Activated naive CD4-positive, alpha-beta T cell treated with anti-CD3 and anti-CD28 coated beads for 36 hours (primary cell): Measurements from ENCODE around the gene SLC16A13. TPM values are rescaled to one million over a fixed set of nuclear protein-coding genes. Genes with fewer than 3 reads are reported as not detected.
"Not testable (repeated sequence)": the region's sequence is repeated elsewhere in the genome, so short reads cannot be mapped to it uniquely, and the experiment has no call there.

Source experiments
- CTCF ChIA-PET: fragments of 350-600 bp; sonication (Branson Sonifier 250); formaldehyde crosslinking; loops from one replicate; lab custom pipeline; 2021; ENCODE audit warnings: antibody characterized with exemption; lab: Charles Lee
- DNase-seq: peaks from one replicate; pipeline ENCODE4 v3.0.0-alpha.2; 2020
- H3K27ac Mint-ChIP-seq: one replicate; pipeline ENCODE4 v1.8.0; 2021; ENCODE audit warnings: mild to moderate bottlenecking, mixed read lengths
- H3K27me3 Mint-ChIP-seq: one replicate; pipeline ENCODE4 v1.8.0; 2021; ENCODE audit warnings: low read depth, mixed read lengths
- H3K36me3 Mint-ChIP-seq: one replicate; pipeline ENCODE4 v1.8.0; 2021; ENCODE audit warnings: low read depth, mixed read lengths
- H3K4me1 Mint-ChIP-seq: one replicate; pipeline ENCODE4 v1.8.0; 2021; ENCODE audit warnings: low read depth, mixed read lengths
- H3K4me3 Mint-ChIP-seq: one replicate; pipeline ENCODE4 v1.8.0; 2021; ENCODE audit warnings: mild to moderate bottlenecking, moderate library complexity, mixed read lengths
- H3K9me3 Mint-ChIP-seq: one replicate; pipeline ENCODE4 v1.8.0; 2021; ENCODE audit warnings: mixed read lengths
- intact Hi-C: fragments of 100-400 bp; cut with micrococcal nuclease; formaldehyde crosslinking; loops from one replicate; pipeline ENCODE4 v1.15.1; 2023
- total RNA-seq, 2 experiments: library from RNA; stranded (reverse); gene quantifications; one replicate each; pipeline ENCODE4 v1.2.3, GENCODE V29; 2021

Gene SLC16A13
- total RNA-seq, 2 experiments from 2014 or later = 4.1 to 5.3 TPM

DNA sequence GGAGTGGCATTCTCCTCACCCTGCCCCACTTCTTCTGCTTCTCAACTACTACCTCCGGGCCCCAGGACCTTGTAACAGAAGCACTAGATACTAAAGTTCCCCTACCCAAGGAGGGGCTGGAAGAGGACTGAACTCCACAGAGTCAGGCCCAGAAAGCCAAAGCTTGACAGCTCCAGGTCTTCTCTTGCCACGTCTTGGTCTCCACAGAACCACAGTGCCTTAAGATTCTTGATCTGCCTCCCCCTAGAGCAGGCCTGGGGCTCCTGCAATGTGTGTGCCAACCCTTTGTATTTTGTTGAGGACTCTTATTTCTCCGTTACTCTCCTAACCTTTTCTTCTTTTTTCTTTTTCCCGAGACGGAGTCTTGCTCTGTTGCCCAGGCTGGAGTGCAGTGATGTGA, 4.0 kb downstream of the SLC16A13 start:
- H3K9me3 Mint-ChIP-seq = no peaks in the 10 kb centered on the region
- intact Hi-C loops = loop anchor here (10.0 kb wide), 1 partner anchor 535 kb away; the partner anchor contains the start of gene CD68
- DNase-seq = no peak
- peaks cover 3% of the 10 kb centered on the region for H3K36me3 Mint-ChIP-seq
- CTCF ChIA-PET = interaction anchor here (5.7 kb wide), 1 partner anchor 17 kb away, joined by 37 read pairs; the partner anchor contains the start of gene BCL6B
- no peak overlapping the region for H3K27ac Mint-ChIP-seq
- no peaks in the 10 kb centered on the region for H3K27me3 Mint-ChIP-seq
- no peak overlapping the region for H3K4me3 Mint-ChIP-seq
- peaks cover 40% of the 10 kb centered on the region for H3K4me1 Mint-ChIP-seq

DNA sequence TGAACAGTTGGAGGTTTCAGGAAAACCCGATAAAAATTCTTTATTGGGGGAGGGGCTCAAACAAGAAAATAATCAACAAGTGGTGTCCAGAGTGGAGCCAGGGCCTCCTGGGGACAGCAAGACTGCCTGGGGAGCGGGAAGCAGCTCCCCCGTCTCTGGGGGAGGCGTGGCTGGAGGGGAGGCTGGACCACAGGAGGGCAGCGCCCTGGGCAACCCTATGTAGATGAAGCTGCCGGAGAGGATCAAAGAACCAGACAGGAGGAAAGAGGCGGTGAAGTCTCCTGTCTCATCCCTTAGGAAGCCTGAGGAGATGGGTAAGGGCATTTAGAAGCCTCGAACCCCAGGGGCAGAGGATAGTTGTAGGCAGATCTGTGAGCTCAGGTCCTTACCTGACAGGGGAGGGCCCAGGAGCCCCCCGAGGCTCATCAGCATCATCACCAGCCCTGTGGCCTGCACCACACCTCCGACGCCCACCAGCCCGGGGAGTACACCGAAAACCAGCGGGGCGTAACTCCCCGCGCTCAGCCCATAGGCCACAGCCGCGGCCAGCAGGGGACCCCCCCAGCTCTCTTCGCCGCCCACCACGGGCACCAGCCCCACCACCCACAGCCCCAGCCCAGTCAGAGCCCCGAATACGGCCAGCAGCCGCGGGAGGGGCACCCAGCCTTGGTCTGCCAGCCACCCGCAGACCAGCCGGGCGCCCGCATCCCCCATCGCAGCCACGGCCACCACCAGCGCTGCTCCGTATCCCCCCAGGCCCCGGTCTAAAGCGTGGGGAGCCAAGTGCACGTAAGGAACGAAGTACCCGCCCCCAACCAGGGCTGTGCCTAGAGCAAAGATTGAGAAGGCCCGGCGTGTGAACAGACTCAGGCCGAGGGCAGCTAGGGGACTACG, 6.0 kb downstream of the SLC16A13 start:
- H3K36me3 Mint-ChIP-seq = no peaks in the 10 kb centered on the region
- intact Hi-C loops = loop anchor here (10.0 kb wide), 1 partner anchor 533 kb away; the partner anchor contains the start of gene CD68
- no peak for DNase-seq
- peaks cover 45% of the 10 kb centered on the region for H3K4me1 Mint-ChIP-seq
- H3K9me3 Mint-ChIP-seq = no peaks in the 10 kb centered on the region
- no peaks in the 10 kb centered on the region for H3K27me3 Mint-ChIP-seq
- H3K4me3 Mint-ChIP-seq = peak overlapping the region; percentile 70
- CTCF ChIA-PET = interaction anchor here (0.6 to 1.5 kb wide), 2 partner anchors 77 to 91 kb away, joined by 3 to 6 read pairs; no protein-coding TSS in a partner anchor
- H3K27ac Mint-ChIP-seq = peak overlapping the region; percentile 63

DNA sequence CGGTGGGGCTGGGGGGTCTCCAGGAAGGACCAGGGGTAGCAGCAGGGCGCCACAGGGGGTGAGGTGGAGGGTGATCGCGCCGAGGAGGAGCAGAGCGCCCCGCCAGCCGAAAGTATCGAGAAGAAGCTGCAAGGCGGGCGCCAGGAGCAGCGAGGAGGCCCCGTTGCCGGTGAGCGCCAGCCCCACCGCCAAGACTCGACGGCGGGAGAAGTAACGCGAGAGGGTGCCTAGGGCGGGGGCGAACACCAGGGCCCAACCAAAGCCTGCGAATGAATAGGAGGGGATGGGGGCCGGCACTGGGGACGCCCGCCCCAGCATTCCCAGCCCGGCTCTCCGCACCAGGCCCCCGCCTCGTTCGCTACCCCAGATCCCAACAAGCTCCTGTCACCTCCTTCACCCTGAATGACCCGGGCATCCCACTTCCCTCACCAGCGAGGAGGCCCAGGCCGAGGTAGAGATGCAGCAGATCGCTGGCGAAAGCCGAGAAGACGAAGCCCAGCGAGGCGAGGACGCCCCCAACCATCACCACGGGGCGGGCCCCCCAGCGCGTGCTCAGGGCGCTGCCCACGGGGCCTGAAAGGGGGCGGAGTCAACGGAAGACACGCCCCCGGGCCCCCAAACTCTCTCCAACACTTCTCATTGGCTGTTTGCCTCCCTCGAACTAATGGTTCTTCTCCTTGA, 6.8 kb downstream of the SLC16A13 start:
- Mint-ChIP-seq H3K27ac (peak overlapping the region; percentile 63), H3K4me3 (peak overlapping the region; percentile 70), H3K36me3 (no peaks in the 10 kb centered on the region), H3K4me1 (peaks cover 44% of the 10 kb centered on the region), H3K9me3 (no peaks in the 10 kb centered on the region), H3K27me3 (no peaks in the 10 kb centered on the region)
- CTCF ChIA-PET = interaction anchor here (0.6 to 1.5 kb wide), 2 partner anchors 77 to 90 kb away, joined by 3 to 6 read pairs; no protein-coding TSS in a partner anchor
- peak; percentile 63 for DNase-seq
- intact Hi-C loops = loop anchor here (1.0 to 10.0 kb wide), 2 partner anchors 7 to 532 kb away; partner anchors contain the start of gene CD68

DNA sequence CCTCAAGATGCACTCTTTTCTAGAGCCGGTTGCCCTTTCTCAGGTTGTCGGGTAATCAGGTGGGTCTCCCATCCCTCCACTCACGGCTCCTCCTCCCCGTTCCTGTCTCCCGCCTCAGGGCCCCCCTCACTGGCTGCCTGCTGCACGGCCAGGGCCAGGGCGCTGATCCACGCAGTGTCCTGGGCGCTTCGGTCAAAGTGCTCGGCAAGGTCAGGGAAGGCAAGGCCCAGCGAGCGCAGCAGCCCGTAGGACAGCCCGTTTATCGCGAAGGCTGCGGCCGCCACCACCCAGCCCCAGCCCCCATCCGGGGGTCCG, 7.3 kb downstream of the SLC16A13 start:
- Mint-ChIP-seq H3K36me3 (no peaks in the 10 kb centered on the region), H3K9me3 (no peaks in the 10 kb centered on the region), H3K4me1 (peaks cover 45% of the 10 kb centered on the region), H3K27me3 (no peaks in the 10 kb centered on the region), H3K27ac (no peak overlapping the region), H3K4me3 (peak overlapping the region; percentile 70)
- intact Hi-C loops = loop anchor here (1.0 to 10.0 kb wide), 2 partner anchors 8 to 532 kb away; partner anchors contain the start of gene CD68
- DNase-seq = no peak
- CTCF ChIA-PET = interaction anchor here (0.8 to 12.1 kb wide), 3 partner anchors 92 to 178 kb away, joined by 3 to 238 read pairs (median 4); no protein-coding TSS in a partner anchor

DNA sequence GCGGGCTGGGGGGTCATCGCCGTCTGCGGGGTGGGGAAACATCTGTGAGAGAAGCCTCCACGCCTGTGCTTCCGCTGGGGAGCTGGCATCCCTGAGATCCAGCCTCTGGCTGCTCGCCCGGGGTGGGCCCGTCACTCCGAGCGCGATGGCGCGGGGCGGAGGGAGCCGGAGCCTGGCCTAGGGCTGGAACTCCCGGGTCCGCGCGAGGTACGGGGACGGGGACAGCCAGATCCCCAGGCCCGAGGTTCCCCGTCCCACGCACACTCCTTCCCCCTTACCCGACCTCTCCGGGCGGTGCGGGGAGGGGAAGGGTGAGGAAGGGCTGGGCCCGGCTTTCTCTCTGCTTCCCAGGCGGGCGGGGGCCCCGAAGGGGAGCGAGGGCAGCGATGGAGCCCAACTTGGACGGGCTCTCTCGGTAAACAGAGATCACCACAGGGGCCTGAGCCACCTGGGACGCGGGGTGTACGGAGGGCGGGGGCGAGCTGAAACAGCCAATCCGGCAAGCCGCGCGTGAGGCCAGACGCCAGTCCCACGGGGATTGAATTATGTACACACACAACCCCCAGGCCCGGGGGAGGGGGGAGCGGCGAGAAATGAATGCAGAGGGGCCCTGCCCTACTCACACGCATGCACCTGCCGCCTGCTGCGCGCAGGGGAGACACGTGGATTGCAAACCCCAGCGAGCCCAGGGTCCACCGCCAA, 7.8 kb downstream of the SLC16A13 start, which contains the start of gene SLC16A11:
Gene SLC16A11, minus strand, starts transcription at position 596 of the 702 bp plus-strand sequence. Its CDS starts 579 bp downstream, at position 17.
- intact Hi-C loops = loop anchor here (1.0 to 10.0 kb wide), 2 partner anchors 8 to 531 kb away; partner anchors contain the start of gene CD68
- Mint-ChIP-seq H3K4me1 (peaks cover 40% of the 10 kb centered on the region), H3K27ac (no peak within 1 kb of the TSS), H3K4me3 (peak within 1 kb of the TSS; percentile 70), H3K36me3 (no peaks in the 10 kb centered on the region), H3K9me3 (no peaks in the 10 kb centered on the region), H3K27me3 (no peaks in the 10 kb centered on the region)
- CTCF ChIA-PET = interaction anchor here (0.8 to 12.1 kb wide), 4 partner anchors 92 to 177 kb away, joined by 3 to 238 read pairs (median 4); no protein-coding TSS in a partner anchor
- peak; percentile 55 for DNase-seq

DNA sequence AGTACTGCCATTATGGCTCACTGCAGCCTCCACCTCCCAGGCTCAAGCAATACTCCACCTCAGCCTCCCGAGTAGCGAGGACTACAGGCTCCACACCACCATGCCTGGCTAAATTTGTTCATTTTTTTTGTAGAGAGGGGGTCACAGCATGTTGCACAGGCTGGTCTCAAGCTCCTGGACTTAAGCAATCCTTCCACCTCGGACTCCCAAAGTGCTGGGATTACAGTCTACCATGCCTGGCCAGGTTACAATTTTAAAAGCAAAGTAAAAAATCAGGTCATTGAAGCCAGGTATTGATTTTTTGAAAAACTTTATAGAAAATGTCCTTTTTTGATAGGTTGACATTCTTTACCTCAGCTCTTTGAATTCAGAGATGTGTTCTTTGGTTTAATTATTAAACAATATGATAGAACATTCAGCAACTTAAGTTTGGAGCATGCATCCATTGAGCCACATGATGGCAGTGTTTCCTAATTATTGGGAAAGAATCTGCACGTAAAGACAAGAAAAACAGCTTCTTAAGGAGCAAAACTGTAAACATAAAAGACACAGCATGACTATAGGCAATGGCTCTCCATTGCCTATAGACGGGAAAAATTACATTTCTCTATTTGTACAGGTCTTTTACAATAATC, 9.8 kb downstream of the SLC16A13 start:
- Mint-ChIP-seq H3K36me3 (no peaks in the 10 kb centered on the region), H3K9me3 (no peaks in the 10 kb centered on the region), H3K27me3 (no peaks in the 10 kb centered on the region), H3K4me1 (peaks cover 36% of the 10 kb centered on the region), H3K4me3 (peak overlapping the region; percentile 52), H3K27ac (no peak overlapping the region)
- DNase-seq = peak; percentile 67
- CTCF ChIA-PET = interaction anchor here (0.7 to 12.1 kb wide), 25 partner anchors 9 to 530 kb away, joined by 3 to 238 read pairs (median 4); partner anchors contain the start of genes BCL6B and SLC16A13
- intact Hi-C loops = loop anchor here (1.0 to 10.0 kb wide), 6 partner anchors 87 to 529 kb away; partner anchors contain the start of genes CD68 and SLC2A4

DNA sequence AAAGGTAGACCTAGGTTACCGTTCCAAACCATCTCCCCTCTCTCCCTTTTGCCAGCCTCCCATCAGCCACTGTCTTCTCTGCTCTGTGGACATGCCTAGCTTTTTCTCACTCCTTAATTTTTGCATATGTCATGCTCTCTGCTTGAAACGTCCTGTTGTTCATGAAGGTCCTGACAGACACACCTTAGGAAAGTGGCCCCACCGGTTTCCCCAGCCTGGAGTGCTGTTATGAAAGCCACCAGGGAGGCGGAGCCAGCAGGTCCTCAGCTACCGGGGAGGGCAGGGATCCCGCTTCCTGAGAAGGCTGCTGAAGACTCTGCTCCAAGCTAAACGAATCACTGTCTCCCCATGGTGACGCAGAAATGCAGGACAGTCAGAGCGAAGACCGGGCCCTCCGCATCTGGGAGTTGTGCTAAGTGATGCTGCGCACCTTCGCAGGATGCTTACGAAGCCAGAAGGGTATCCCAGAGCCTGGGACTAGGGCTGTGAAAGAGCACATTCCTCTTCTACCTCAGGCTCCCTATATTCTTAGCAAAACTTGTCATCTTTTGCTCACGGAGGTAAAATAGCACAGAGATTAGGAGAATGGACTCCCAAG, 10.4 kb downstream of the SLC16A13 start:
- H3K9me3 Mint-ChIP-seq = no peaks in the 10 kb centered on the region
- no peaks in the 10 kb centered on the region for H3K27me3 Mint-ChIP-seq
- CTCF ChIA-PET = interaction anchor here (0.7 to 12.1 kb wide), 21 partner anchors 10 to 529 kb away, joined by 3 to 238 read pairs (median 4); partner anchors contain the start of gene SLC16A13
- peak overlapping the region; percentile 52 for H3K27ac Mint-ChIP-seq
- intact Hi-C loops = loop anchor here (2.0 to 10.0 kb wide), 5 partner anchors 87 to 529 kb away; partner anchors contain the start of genes CD68 and SLC2A4
- DNase-seq = peak; percentile 61
- H3K36me3 Mint-ChIP-seq = no peaks in the 10 kb centered on the region
- peak overlapping the region; percentile 52 for H3K4me3 Mint-ChIP-seq
- H3K4me1 Mint-ChIP-seq = peaks cover 36% of the 10 kb centered on the region

DNA sequence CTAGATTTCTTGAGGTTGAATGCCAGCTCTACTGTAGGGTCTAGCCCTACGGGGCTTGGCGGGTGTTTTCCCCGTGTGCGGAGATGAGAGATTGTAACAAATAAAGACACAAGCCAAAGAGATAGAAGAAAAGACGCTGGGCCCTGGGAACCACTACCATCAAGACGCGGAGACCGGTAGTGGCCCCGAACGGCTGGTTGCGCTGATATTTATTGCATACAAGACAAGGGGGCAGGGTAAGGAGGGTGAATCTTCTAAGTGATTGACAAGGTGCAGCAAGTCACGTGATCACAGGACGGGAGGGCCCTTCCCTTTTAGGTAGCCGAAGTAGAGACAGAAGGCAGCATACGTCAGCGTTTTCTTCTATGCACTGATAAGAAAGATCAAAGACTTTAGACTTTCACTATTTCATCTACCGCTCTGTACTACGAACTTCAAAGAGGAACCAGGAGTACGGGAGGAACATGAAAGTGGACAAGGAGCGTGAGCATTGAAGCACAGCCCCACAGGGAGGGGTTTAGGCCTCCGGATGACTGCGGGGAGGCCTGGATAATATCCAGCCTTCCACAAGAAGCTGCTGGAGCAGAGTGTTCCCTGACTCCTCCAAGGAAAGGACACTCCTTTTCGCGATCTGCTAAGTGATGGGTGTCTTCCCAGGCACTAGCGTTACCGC, 11.0 kb downstream of the SLC16A13 start:
- peak; percentile 83 for DNase-seq
- not testable (repeated sequence) for H3K27me3 Mint-ChIP-seq, H3K9me3 Mint-ChIP-seq, H3K36me3 Mint-ChIP-seq
- intact Hi-C loops = loop anchor here (1.0 to 10.0 kb wide), 6 partner anchors 13 to 528 kb away; partner anchors contain the start of genes CD68 and SLC2A4
- peaks cover 30% of the 10 kb centered on the region for H3K4me1 Mint-ChIP-seq
- CTCF ChIA-PET = interaction anchor here (0.7 to 12.1 kb wide), 11 partner anchors 10 to 169 kb away, joined by 3 to 238 read pairs (median 4); partner anchors contain the start of gene SLC16A13
- H3K4me3 Mint-ChIP-seq = peak overlapping the region; percentile 52
- peak overlapping the region; percentile 52 for H3K27ac Mint-ChIP-seq

DNA sequence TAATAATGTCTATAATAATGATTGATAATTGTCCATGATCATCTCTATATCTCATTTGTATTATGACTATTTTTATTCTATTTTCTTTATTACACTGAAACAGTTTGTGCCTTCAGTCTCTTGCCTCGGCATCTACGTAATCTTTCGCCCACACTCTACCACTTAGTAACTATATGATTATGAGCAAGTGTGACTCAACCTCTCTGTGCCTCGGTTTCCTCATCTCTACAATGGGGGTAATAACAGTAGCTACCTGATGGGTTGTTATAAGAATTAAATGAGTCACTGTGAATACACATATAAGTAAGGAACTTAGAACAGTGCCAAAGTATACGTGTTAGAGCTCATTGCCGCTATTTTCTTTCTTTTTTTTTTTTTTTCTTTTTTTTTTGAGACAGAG, 11.8 kb downstream of the SLC16A13 start:
- peaks cover 26% of the 10 kb centered on the region for H3K4me1 Mint-ChIP-seq
- H3K27ac Mint-ChIP-seq = no peak overlapping the region
- H3K36me3 Mint-ChIP-seq = no peaks in the 10 kb centered on the region
- no peaks in the 10 kb centered on the region for H3K9me3 Mint-ChIP-seq
- peak; percentile 61 for DNase-seq
- CTCF ChIA-PET = interaction anchor here (0.7 to 12.1 kb wide), 9 partner anchors 12 to 133 kb away, joined by 3 to 238 read pairs (median 3); no protein-coding TSS in a partner anchor
- no peaks in the 10 kb centered on the region for H3K27me3 Mint-ChIP-seq
- intact Hi-C loops = loop anchor here (1.0 to 10.0 kb wide), 6 partner anchors 13 to 527 kb away; partner anchors contain the start of genes CD68 and SLC2A4
- H3K4me3 Mint-ChIP-seq = no peak overlapping the region

DNA sequence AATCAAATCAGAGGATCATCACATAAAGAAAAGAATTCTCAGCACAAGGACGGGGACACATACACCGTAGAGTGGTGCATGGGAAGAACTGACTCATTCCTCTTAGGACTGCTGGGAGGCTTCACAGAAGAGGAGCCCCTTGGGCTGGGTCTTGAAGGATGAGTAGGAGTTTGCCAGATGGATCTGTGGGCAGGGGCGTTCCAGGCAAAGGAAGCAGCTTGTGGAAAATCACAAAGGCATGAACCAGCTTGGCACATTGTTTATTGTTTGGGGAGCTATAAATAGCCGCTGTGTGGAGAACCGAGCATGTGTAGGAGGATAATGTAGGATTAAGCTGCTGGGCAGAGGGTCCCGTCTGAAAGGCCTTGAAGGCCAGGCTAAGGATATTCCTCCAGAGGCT, 13.2 kb downstream of the SLC16A13 start:
- H3K36me3 Mint-ChIP-seq = no peaks in the 10 kb centered on the region
- intact Hi-C loops = loop anchor here (5.0 to 10.0 kb wide), 2 partner anchors 233 to 526 kb away; partner anchors contain the start of genes CD68 and SLC2A4

More for the DNA sequence above, 13.2 kb downstream of the SLC16A13 start:
- Mint-ChIP-seq H3K4me1 (peaks cover 18% of the 10 kb centered on the region), H3K4me3 (no peak overlapping the region), H3K27ac (no peak overlapping the region), H3K27me3 (no peaks in the 10 kb centered on the region), H3K9me3 (no peaks in the 10 kb centered on the region)
- CTCF ChIA-PET = interaction anchor here (0.8 to 12.1 kb wide), 4 partner anchors 9 to 128 kb away, joined by 3 to 238 read pairs (median 3); no protein-coding TSS in a partner anchor
- no peak for DNase-seq
